ENCODE data around the gene GOLGA8A. TPM values are rescaled to one million over a fixed set of nuclear protein-coding genes. Genes with fewer than 3 reads are reported as not detected.

GOLGA8A gene
- total and polyA plus RNA-seq, 11 donors, result 1.1 to 22.0 (median 8.9) TPM

GRCh38 chr15:34461730-34462129 is 24.1 kb upstream of the GOLGA8A start:
- no peaks in the 10 kb centered on the region for H3K4me1 ChIP-seq
- H3K36me3 ChIP-seq, result no peaks in the 10 kb centered on the region
- no peak overlapping the region for H3K4me3 ChIP-seq
- ATAC-seq, result no peak
- no peak overlapping the region for H3K27ac ChIP-seq
- H3K27me3 ChIP-seq, result peaks cover 0 to 4% (median 0%) of the 10 kb centered on the region in 9 donors
- intact Hi-C loops (cut with DNase I), result no loop called here
- H3K9me3 ChIP-seq, result no peaks in the 10 kb centered on the region
- 64 to 91% (median 73%) methylated on average over 1 of the region's 1 CpG for WGBS, 4 donors
- no peak for DNase-seq
- TF ChIP-seq CTCF (IDR thresholded peaks at IDR 0.05), result no peak
- no peak for TF ChIP-seq POLR2A (IDR thresholded peaks at IDR 0.05)

GRCh38 chr15:34460451-34460850 is 22.8 kb upstream of the GOLGA8A start:
- no peaks in the 10 kb centered on the region for H3K36me3 ChIP-seq
- H3K4me1 ChIP-seq, result no peaks in the 10 kb centered on the region
- H3K27me3 ChIP-seq, result peaks cover 0 to 4% (median 0%) of the 10 kb centered on the region in 9 donors
- H3K9me3 ChIP-seq, result no peaks in the 10 kb centered on the region
- TF ChIP-seq CTCF (IDR thresholded peaks at IDR 0.05), result no peak
- TF ChIP-seq POLR2A (IDR thresholded peaks at IDR 0.05), result no peak
- intact Hi-C loops (cut with DNase I), result no loop called here
- WGBS, 4 donors, result 82 to 90% (median 85%) methylated on average over 1 of the region's 1 CpG
- H3K4me3 ChIP-seq, result no peak overlapping the region
- ATAC-seq (no peak), DNase-seq (no peak)
- H3K27ac ChIP-seq, result no peak overlapping the region

- H3K9me3 ChIP-seq, result no peaks in the 10 kb centered on the region
- TF ChIP-seq CTCF (IDR thresholded peaks at IDR 0.05) (no peak), POLR2A (IDR thresholded peaks at IDR 0.05) (no peak)
- no peak overlapping the region for H3K4me3 ChIP-seq
- H3K27me3 ChIP-seq, result peaks cover 0 to 9% (median 0%) of the 10 kb centered on the region in 9 donors
- no peaks in the 10 kb centered on the region for H3K4me1 ChIP-seq
- intact Hi-C loops (cut with DNase I), result loop anchor here in 1 of 10 donors (10.0 kb wide), 1 partner anchor 92 kb away; the partner anchor contains the start of gene LPCAT4
- no peaks in the 10 kb centered on the region for H3K36me3 ChIP-seq
- 70 to 87% (median 77%) methylated on average over 4 to 9 of the region's 9 CpGs for WGBS, 4 donors
- no peak overlapping the region for H3K27ac ChIP-seq
- no peak for ATAC-seq
- DNase-seq, result no peak
Measured at GRCh38 chr15:34456658-34457057, 19.1 kb upstream of the GOLGA8A start.

GRCh38 chr15:34442891-34443290 is 5.3 kb upstream of the GOLGA8A start:
- Histone ChIP-seq H3K4me3 (no peak overlapping the region), H3K4me1 (peaks cover 0 to 3% (median 0%) of the 10 kb centered on the region in 12 donors), H3K9me3 (no peaks in the 10 kb centered on the region), H3K36me3 (no peaks in the 10 kb centered on the region), H3K27ac (no peak overlapping the region), H3K27me3 (peaks cover 0 to 4% (median 0%) of the 10 kb centered on the region in 9 donors)
- 78 to 87% (median 80%) methylated on average over 7 of the region's 7 CpGs for WGBS, 4 donors
- no peak for ATAC-seq
- intact Hi-C loops (cut with DNase I), result no loop called here
- DNase-seq, result no peak
- no peak for TF ChIP-seq CTCF (IDR thresholded peaks at IDR 0.05)
- no peak for TF ChIP-seq POLR2A (IDR thresholded peaks at IDR 0.05)

Measured in heart left ventricle (tissue), 16 donors.